GM18520 (cell line): ENCODE results near the gene LONP1.
"Not testable (repeated sequence)": the region's sequence is repeated elsewhere in the genome, so short reads cannot be mapped to it uniquely, and the experiment has no call there.

ENCODE experiments used
- ATAC-seq: cut with Tn5 transposase; IDR thresholded peaks from one replicate; pipeline ENCODE4 v1.9.1; 2021; ENCODE audit not compliant: unreplicated experiment

LONP1 gene

DNA sequence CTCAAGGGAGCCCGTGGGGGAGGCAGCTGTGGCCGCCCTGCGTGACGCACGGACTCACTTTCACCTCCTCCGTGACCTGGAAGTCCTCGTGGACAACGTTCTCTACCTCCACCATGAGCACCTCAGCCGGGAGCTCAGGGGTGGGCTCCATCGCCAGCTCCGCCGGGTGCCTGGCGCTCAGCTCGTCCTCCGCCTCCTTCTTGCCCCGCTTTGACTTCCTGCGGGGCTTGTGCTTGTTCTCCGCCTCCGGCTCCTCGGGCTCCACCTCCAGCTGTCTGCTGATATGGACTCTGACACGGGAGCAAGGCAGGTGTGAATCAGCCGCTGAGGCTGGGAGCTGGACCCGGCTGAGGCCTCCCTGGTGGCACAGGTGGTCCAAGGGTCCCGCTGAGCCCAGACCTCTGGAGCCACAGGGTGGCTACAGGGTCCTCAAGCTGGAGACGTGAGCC lies 8.2 kb downstream of the LONP1 start:
- no peak for ATAC-seq

GRCh38 chr19:5711025-5711424 lies 8.9 kb downstream of the LONP1 start:
- no peak for ATAC-seq

DNA sequence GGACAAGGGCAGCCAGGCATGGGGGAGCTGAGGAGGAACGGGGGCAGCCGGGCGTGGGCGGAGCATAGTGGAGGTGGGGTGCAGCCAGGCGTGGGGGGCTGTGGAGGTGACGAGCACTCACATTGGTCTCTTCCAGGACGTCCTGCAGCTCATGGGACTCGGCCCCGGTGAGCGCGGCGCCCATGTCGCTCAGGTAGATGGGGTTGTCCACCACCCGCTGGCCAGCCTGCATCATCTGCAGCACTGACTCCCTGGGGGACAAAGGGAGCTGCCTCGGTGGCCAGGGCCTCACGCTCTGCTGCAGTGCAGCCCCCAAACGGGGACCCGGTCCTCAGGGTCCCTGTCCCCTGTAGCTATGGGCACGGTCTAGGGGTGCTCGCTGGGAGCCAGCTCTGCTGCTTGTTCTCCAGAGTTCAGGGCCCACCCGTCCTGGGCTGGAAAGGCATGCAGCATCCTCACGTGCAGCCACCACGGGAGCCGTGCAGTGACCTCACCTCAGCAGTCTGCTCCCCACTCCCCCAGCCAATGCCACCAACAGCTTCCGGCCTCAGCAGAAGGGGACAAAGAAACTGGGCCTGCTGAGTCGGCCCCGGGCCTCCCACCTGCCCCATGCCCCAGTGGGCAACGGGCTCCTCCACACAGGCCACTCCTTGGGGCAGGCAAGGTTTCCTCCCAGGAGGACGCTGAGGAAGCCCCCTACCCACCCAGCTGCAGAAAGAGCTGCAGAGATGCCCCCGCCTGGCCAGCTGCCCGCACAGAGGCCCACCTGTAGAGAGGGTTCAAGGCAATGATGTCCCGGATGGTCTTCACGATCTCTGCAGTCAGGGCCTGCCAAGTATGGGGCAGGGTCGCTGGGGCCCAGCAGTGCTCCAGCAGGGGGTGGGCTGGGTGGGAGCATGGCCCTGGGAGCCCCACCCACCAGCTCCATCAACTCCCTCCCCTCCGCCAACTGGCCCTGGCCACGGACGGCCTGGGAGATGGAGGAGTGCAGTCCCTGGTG lies 12.1 kb downstream of the LONP1 start:
- ATAC-seq, result no peak

DNA sequence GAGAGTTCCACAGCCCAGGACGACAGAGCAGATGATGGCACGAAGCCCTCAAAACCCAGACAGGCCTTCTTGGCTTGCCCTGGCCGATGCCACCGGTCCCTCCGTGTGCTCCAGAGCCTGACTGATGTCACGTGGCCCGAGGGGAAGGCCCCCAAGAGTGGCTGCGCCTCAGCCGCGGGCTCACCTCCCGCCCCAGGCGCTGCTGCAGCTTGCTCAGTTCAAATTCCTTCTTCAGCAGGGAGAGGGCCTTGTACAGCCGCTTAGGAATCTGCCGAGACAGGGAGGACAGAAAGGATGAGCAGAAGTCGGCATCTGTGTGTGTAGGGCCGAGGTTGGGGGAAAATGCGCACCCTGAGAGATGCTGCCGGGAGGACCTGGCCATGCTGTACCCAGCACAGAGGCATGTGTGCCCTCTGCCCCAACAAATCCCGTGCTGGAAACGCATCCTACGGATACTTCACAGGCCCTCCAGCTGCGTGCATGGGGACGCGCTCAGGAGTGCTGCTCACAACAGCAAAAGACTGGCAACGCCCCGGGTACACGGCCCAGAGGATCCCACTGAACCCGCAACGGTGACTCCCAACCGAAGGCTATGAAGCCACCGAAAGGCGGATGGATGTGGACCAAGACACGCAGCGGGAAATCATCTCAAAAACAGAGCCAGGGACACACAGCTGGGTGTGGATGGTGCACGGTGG lies 12.9 kb downstream of the LONP1 start:
- ATAC-seq, result no peak

- ATAC-seq, result no peak
Observed at GRCh38 chr19:5705552-5705951, 14.4 kb downstream of the LONP1 start.

DNA sequence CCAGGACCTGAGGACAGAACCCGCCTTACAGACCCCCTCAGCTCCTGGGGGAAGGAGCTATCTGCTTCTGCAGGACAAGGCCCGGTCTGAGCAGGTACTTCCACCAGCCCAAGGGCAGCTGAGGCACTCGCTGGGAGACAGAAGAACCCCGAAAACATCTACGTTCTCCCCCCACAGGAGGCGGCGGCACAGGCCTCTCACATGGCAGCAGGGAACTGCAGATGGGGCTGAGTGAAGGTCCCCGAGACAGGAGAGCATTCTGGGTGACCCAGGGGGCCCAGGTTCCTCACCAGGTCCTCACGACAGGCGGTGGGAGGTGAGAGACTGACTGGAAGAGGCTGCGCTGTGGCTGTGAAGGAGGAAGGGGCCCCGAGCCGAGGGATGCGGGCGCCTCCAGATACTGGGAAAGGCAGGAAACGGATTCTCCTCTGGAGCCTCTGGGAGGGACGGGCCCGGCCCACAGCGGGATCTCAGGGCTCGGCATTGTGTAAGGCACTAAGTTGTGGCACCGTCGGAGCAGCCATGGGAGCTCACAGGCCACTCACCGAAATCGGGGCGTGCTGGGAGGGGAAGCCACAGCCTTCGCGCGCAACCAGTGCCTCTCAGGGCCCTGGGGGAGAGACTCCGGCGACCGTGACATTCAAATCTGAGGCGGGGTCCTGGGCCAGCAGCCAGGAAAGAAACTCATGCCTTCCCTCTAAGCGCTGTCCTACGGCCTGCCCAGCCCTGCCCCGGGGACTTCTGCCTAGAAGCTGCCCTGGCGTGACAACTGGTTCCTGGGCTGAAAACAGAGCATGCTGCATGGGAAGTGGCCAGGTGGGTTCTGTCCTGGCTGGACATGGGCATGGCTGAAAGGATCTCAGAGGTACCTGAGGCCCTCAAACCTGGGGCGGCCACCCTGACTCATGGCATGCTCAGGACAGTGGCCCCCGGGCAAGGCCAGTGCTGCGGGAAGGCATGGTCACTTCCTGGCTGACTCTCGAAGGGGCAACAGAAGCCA lies 15.8 kb downstream of the LONP1 start:
- ATAC-seq, result no peak

DNA sequence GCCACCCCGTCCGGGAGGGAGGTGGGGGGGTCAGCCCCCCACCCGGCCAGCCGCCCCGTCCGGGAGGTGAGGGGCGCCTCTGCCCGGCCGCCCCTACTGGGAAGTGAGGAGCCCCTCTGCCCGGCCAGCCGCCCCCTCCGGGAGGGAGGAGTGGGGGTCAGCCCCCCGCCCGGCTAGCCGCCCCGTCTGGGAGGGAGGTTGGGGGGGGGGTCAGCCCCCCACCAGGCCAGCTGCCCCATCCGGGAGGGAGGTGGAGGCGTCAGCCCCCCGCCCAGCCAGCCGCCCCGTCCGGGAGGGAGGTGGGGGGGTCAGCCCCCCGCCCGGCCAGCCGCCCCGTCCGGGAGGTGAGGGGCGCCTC lies 17.9 kb downstream of the LONP1 start:
- not testable (repeated sequence) for ATAC-seq

DNA sequence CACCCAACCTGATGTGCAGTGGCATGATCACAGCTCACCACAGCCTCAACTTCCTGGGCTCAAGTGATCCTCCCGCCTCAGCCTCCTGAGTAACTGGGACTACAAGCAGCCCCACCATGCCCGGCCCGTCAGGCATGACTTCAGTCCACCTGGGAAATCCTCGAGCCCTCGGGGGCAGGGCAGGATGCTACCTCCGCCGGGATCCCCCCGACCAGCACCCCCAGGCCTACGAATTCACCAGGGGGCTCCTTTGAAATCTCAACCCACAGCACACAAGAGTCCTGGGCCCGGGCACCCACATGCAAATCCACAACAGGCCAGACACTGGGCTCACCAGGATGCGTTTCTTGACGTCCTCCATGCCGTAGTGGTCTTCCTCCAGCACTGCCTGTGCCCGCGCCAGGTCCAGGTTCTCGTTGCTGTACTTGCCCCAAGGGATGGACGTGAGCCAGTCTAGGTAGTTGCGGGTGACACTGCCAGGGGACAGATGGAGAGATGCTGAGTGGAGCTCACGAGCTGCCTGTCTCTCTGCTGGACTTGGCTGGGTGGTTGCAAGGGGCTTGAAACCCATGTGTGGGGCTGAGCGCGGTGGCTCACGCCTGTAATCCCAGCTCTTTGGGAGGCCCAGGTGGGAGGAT lies 19.4 kb downstream of the LONP1 start:
- no peak for ATAC-seq

- no peak for ATAC-seq
Observed at GRCh38 chr19:5698635-5699422, 21.1 kb downstream of the LONP1 start.

DNA sequence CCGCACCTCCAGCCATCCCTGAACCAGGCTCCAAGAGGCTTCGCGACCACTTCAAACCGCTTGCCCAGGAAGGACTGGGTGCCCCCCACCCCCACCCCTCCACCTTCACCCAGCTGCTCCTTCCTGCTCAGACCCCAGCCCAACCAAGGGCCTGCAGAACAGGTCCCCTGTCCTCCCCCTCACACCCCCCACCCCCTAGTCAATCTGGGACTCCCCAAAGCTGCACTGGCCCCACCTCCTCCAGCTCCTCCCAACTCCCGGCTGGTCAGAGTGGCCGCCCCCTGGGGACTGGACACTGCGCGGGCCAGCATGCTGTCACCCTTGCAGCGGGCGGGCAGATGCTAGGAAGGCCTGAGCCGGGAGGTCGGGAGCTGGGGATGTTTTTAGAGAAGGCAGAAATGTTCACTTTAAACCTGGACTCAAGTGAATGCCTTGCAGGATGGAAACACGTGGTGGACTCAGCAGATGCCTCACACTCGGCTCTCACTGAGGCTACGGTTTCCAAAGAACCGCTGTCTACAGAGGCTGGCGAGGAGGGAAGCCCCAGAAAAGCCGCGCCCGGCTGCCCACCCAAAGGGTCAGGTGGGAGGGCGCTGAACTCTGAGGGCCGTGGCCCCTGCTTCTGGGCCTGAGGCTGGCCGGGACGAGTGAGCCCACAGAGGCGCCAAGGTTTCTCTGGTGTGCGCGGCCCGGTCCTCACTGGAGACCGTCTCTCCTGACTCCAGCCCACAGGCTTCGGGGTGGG lies 21.9 kb downstream of the LONP1 start:
- ATAC-seq, result no peak

DNA sequence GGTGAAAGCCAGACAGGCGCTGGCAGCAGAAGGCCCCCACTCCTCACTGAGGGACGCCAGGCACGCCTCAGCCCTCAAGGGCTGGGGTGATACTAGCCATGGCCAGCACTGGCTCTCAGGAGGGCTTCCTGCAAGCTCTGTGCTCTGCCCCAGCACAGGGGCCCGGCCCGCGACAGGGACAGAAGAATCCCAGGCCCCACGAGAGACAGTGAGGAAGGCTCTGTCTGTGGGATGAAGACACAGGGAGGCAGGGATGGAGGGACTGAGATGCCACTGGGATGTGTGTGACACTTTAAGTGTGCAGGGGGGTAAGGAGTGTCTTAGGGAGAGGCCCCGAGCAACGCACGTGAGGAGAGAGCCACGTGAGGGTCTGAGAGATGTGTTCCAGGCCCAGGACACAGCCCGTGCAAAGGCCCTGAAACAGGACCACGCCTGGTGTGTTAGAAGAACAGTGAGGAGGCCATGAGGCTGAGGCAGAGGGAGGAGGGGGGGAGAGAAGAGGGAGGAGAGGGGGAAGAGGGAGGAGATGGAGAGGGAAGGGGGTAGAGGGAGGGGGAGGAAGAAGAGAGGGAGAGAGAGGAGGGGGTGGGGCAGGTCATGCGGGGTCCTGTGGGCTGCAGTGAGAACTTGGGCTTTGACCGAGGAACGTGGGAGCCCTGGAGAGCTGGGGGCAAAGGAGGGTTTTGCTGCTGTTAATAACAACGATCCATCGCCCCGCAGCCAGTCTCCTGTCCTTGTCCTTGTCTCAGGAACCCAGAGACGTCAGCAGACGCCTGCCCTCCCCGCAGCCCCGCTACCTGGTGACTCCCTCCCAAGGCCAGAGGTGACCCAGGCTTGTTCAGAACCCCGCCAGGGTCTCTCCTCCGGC lies 22.7 kb downstream of the LONP1 start:
- no peak for ATAC-seq

- ATAC-seq, result no peak
Observed at GRCh38 chr19:5696196-5697021, 23.5 kb downstream of the LONP1 start.

- no peak for ATAC-seq
Observed at GRCh38 chr19:5695649-5696195, 24.2 kb downstream of the LONP1 start.

GRCh38 chr19:5694956-5695648 lies 24.8 kb downstream of the LONP1 start:
- ATAC-seq, result no peak

- no peak for ATAC-seq
Observed at GRCh38 chr19:5694167-5694955, 25.6 kb downstream of the LONP1 start.
